HUES48 (cell line): ENCODE data around the gene GPANK1.
"Not testable (repeated sequence)": the region's sequence is repeated elsewhere in the genome, so short reads cannot be mapped to it uniquely, and the experiment has no call there.

Source experiments
- H3K27ac ChIP-seq: one replicate; pipeline ENCODE4 v1.7.0; 2013; ENCODE audit warnings: low read depth, low read length, inconsistent platforms
- H3K27me3 ChIP-seq: 2 replicates; pipeline ENCODE4 v1.6.1; 2013; ENCODE audit warnings: mild to moderate bottlenecking, low read length; ENCODE audit not compliant: control insufficient read depth, insufficient read depth
- H3K36me3 ChIP-seq: 2 replicates; pipeline ENCODE4 v1.6.1; 2013; ENCODE audit warnings: low read length; ENCODE audit not compliant: control insufficient read depth, insufficient read depth
- H3K4me1 ChIP-seq: 2 replicates; pipeline ENCODE4 v1.6.1; 2013; ENCODE audit warnings: mild to moderate bottlenecking, low read length; ENCODE audit not compliant: control insufficient read depth, insufficient read depth
- H3K4me3 ChIP-seq: 2 replicates; pipeline ENCODE4 v1.5.1; 2013; ENCODE audit warnings: mild to moderate bottlenecking, low read depth, low read length
- H3K9ac ChIP-seq: 2 replicates; pipeline ENCODE4 v1.6.1; 2013; ENCODE audit warnings: mild to moderate bottlenecking, low read depth, low read length, moderate library complexity
- H3K9me3 ChIP-seq: 2 replicates; pipeline ENCODE4 v1.6.1; 2013; ENCODE audit warnings: low read length; ENCODE audit not compliant: control insufficient read depth, insufficient read depth

GPANK1 gene

GRCh38 chr6:31664790-31665500 lies at the start of gene GPANK1:
TSS of gene GPANK1 (minus strand) at chr6:31664997. CDS start at chr6:31664478, 519 bp downstream.
- Histone ChIP-seq H3K4me1 (peaks cover 12% of the 10 kb centered on the region), H3K9me3 (no peaks in the 10 kb centered on the region), H3K9ac (peak within 1 kb of the TSS; percentile 96), H3K36me3 (peaks cover 53% of the 10 kb centered on the region), H3K27me3 (no peaks in the 10 kb centered on the region), H3K4me3 (peak within 1 kb of the TSS; percentile 98), H3K27ac (peak within 1 kb of the TSS; percentile 99)

GRCh38 chr6:31713991-31714684 lies 49.3 kb upstream of the GPANK1 start:
- Histone ChIP-seq H3K36me3 (no peaks in the 10 kb centered on the region), H3K9me3 (no peaks in the 10 kb centered on the region), H3K9ac (no peak overlapping the region), H3K27ac (peak overlapping the region; percentile 80), H3K4me3 (no peak overlapping the region), H3K4me1 (peaks cover 31% of the 10 kb centered on the region), H3K27me3 (no peaks in the 10 kb centered on the region)

GRCh38 chr6:31713465-31713864 lies 48.7 kb upstream of the GPANK1 start:
- H3K27me3 ChIP-seq, result no peaks in the 10 kb centered on the region
- H3K27ac ChIP-seq, result peak overlapping the region; percentile 80
- no peaks in the 10 kb centered on the region for H3K36me3 ChIP-seq
- peaks cover 27% of the 10 kb centered on the region for H3K4me1 ChIP-seq
- H3K9me3 ChIP-seq, result no peaks in the 10 kb centered on the region
- H3K4me3 ChIP-seq, result no peak overlapping the region
- H3K9ac ChIP-seq, result no peak overlapping the region

GRCh38 chr6:31712296-31712695 lies 47.5 kb upstream of the GPANK1 start:
- Histone ChIP-seq H3K36me3 (no peaks in the 10 kb centered on the region), H3K4me1 (peaks cover 19% of the 10 kb centered on the region), H3K9ac (no peak overlapping the region), H3K27ac (no peak overlapping the region), H3K4me3 (no peak overlapping the region), H3K9me3 (no peaks in the 10 kb centered on the region), H3K27me3 (no peaks in the 10 kb centered on the region)

GRCh38 chr6:31711233-31711632 lies 46.4 kb upstream of the GPANK1 start:
- H3K4me1 ChIP-seq, result peaks cover 19% of the 10 kb centered on the region

GRCh38 chr6:31710523-31711219 lies 45.9 kb upstream of the GPANK1 start:
- Histone ChIP-seq H3K4me3 (no peak overlapping the region), H3K9ac (no peak overlapping the region), H3K36me3 (no peaks in the 10 kb centered on the region), H3K27me3 (no peaks in the 10 kb centered on the region), H3K4me1 (peaks cover 19% of the 10 kb centered on the region), H3K27ac (no peak overlapping the region), H3K9me3 (no peaks in the 10 kb centered on the region)

More at GRCh38 chr6:31711233-31711632, 46.4 kb upstream of the GPANK1 start:
- Histone ChIP-seq H3K27me3 (no peaks in the 10 kb centered on the region), H3K9me3 (no peaks in the 10 kb centered on the region), H3K27ac (no peak overlapping the region), H3K9ac (no peak overlapping the region), H3K4me3 (no peak overlapping the region), H3K36me3 (no peaks in the 10 kb centered on the region)

- not testable (repeated sequence) for H3K27ac ChIP-seq, H3K9ac ChIP-seq, H3K9me3 ChIP-seq, H3K27me3 ChIP-seq, H3K4me1 ChIP-seq, H3K36me3 ChIP-seq, H3K4me3 ChIP-seq
These were observed 44.4 kb upstream of the GPANK1 start for GRCh38 chr6:31709157-31709556.

DNA sequence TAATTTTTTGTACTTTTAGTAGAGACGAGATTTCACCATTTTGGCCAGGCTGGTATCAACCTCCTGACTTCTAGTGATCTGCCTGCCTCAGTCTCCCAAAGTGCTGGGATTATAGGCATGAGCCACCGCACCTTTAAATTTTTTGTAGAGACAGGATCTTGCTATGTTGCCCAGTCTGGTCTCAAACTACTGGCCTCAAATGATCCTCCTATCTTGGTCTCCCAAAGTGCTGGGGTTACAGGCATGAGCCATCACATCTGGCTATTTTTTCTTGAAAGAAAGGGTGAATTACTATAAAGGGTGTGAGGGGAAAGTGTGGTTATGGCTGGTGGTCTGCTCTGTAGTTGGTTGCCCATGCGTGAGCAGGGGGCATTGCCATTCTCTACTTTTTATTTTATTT lies 43.4 kb upstream of the GPANK1 start:
- Histone ChIP-seq H3K36me3 (no peaks in the 10 kb centered on the region), H3K9ac (no peak overlapping the region), H3K9me3 (no peaks in the 10 kb centered on the region), H3K27ac (no peak overlapping the region), H3K4me1 (no peaks in the 10 kb centered on the region), H3K4me3 (no peak overlapping the region), H3K27me3 (no peaks in the 10 kb centered on the region)

DNA sequence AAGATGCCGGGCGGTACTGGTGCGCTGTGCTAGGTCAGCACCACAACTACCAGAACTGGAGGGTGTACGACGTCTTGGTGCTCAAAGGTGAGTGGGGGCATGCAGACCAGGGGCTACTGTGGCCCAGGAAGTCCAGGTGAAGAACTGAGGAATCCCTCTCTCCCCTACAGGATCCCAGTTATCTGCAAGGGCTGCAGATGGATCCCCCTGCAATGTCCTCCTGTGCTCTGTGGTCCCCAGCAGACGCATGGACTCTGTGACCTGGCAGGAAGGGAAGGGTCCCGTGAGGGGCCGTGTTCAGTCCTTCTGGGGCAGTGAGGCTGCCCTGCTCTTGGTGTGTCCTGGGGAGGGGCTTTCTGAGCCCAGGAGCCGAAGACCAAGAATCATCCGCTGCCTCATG lies 42.9 kb upstream of the GPANK1 start:
- H3K9ac ChIP-seq, result no peak overlapping the region

DNA sequence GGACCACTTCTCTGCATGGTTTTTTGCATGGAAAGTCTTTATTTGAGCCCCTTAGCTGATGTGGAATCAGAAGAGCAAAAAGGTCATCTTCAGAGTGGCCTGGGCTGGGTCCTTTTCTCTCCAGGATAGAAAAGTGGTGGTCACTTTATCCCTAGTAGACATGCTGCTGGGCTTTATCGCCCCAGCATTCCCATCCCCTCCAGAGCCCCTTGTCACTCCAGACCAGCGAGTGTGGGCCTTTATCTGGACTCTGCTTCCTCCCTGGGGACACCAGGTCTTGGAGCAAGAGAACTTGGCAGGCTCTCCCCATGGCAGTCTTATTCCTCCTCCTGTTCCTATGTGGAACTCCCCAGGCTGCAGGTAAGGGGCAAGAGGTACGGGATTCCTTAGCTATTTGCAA lies 41.8 kb upstream of the GPANK1 start, which contains the start of gene LY6G6F:
LY6G6F (plus strand) TSS at position 268 of the 400 bp plus-strand sequence; CDS start at position 309, 41 bp downstream.
- Histone ChIP-seq H3K4me3 (no peak within 1 kb of the TSS), H3K27ac (no peak within 1 kb of the TSS), H3K36me3 (no peaks in the 10 kb centered on the region)

More for the DNA sequence above, 42.9 kb upstream of the GPANK1 start:
- no peaks in the 10 kb centered on the region for H3K4me1 ChIP-seq
- H3K9me3 ChIP-seq, result no peaks in the 10 kb centered on the region
- H3K27ac ChIP-seq, result no peak overlapping the region
- H3K27me3 ChIP-seq, result no peaks in the 10 kb centered on the region
- no peak overlapping the region for H3K4me3 ChIP-seq
- H3K36me3 ChIP-seq, result no peaks in the 10 kb centered on the region

DNA sequence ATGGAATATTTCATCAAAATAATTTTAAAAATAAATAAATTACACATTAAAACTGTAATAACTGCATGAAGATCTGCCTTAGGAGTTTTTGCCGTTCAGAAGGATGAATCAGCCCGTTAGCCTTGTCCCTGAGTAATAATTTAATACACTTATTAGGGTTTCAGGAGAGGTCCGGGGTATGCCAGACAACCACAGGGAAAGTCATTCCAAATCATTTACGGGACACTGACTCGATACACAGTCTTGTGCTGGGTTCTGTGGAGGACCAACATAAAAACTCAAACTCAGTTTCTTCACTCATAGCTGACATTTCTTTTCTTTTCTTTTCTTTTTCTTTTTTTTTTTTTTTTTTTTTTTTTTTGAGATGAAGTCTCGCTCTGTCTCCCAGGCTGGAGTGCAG lies 41.1 kb upstream of the GPANK1 start:
- H3K9me3 ChIP-seq, result no peaks in the 10 kb centered on the region
- no peaks in the 10 kb centered on the region for H3K27me3 ChIP-seq
- H3K36me3 ChIP-seq, result no peaks in the 10 kb centered on the region; the same call in 1 of the 2 replicates
- no peak overlapping the region for H3K9ac ChIP-seq
- no peak overlapping the region for H3K27ac ChIP-seq
- 0 out of 2 replicates have a peak, but pooled peaks cover 7% of the 10 kb centered on the region for H3K4me1 ChIP-seq
- H3K4me3 ChIP-seq, result no peak overlapping the region

More for the DNA sequence above, 41.8 kb upstream of the GPANK1 start, which contains the start of gene LY6G6F:
- Histone ChIP-seq H3K4me1 (0 out of 2 replicates have a peak, but pooled peaks cover 7% of the 10 kb centered on the region), H3K9me3 (no peaks in the 10 kb centered on the region), H3K27me3 (no peaks in the 10 kb centered on the region), H3K9ac (no peak within 1 kb of the TSS)
